Endometrial microvascular endothelial cells (primary cell): ENCODE results near the gene NDUFA8. TPM values are rescaled to one million over a fixed set of nuclear protein-coding genes. Genes with fewer than 3 reads are reported as not detected.

Experiments
- total RNA-seq: library from RNA; depleted of rRNA; stranded (reverse); fragments of >200 nt; gene quantifications from one replicate; pipeline ENCODE4 v1.2.3, GENCODE V29; 2015; ENCODE audit errors: inconsistent ontology term

The NDUFA8 gene
- total RNA-seq, 1 donor from 2014 or later, result 79.3 TPM

Other genes starting within 250 kb of the NDUFA8 start
- gene TTLL11, start 66.5 kb downstream of the NDUFA8 start, total RNA-seq, result 2.0 TPM
- not detected for gene MORN5, start 129 bp upstream of the NDUFA8 start, total RNA-seq
- gene LHX6, start 69.2 kb upstream of the NDUFA8 start, total RNA-seq, result 24.2 TPM
- 18.7 TPM for gene RBM18, start 105.1 kb upstream of the NDUFA8 start, total RNA-seq
- 51.4 TPM for gene MRRF, start 105.1 kb upstream of the NDUFA8 start, total RNA-seq
- gene PTGS1, start 211.2 kb upstream of the NDUFA8 start, total RNA-seq, result 1.0 TPM